GM13977 (cell line): ENCODE measurements around the gene KLK8.

ENCODE experiments used
- DNase-seq: peaks from one replicate; pipeline ENCODE4 v3.0.0; 2012; ENCODE audit warnings: low spot score
- CTCF ChIP-seq: IDR thresholded peaks from 2 replicates; pipeline ENCODE4 v1.5.1; 2012; ENCODE audit warnings: mild to moderate bottlenecking, control low read depth; ENCODE audit not compliant: insufficient read depth; ENCODE audit errors: extremely low read depth, missing control alignments
- in situ Hi-C: fragments of 300-500 bp; cut with MboI; formaldehyde crosslinking; loops from one replicate; pipeline ENCODE4 v1.12.0; 2022; ENCODE audit warnings: low sequenced_read_pairs, low pct_unique_long_range_greater_than_20kb, mixed read lengths, inconsistent platforms; ENCODE audit not compliant: unreplicated experiment

KLK8 gene

GRCh38 chr19:50967929-50968715, 33.3 kb downstream of the KLK8 start:
- in situ Hi-C loops = no loop called here
- no peak for TF ChIP-seq CTCF
- no peak for DNase-seq

GRCh38 chr19:50964266-50964665, 37.1 kb downstream of the KLK8 start:
- no peak for DNase-seq
- in situ Hi-C loops = no loop called here
- TF ChIP-seq CTCF = no peak

GRCh38 chr19:50963381-50963780, 38.0 kb downstream of the KLK8 start:
- no peak for DNase-seq
- in situ Hi-C loops = no loop called here
- TF ChIP-seq CTCF = no peak

- TF ChIP-seq CTCF = no peak
- no peak for DNase-seq
- in situ Hi-C loops = no loop called here
These were observed 39.2 kb downstream of the KLK8 start for GRCh38 chr19:50962245-50962644.

GRCh38 chr19:50959731-50960500, 41.5 kb downstream of the KLK8 start:
- in situ Hi-C loops = no loop called here
- no peak for TF ChIP-seq CTCF
- DNase-seq = no peak

- DNase-seq = no peak
- no peak for TF ChIP-seq CTCF
- in situ Hi-C loops = no loop called here
These were observed 43.8 kb downstream of the KLK8 start for GRCh38 chr19:50957587-50957986.
